ENCODE data around the gene BATF2. TPM values are rescaled to one million over a fixed set of nuclear protein-coding genes. Genes with fewer than 3 reads are reported as not detected.

Gene BATF2
- total and polyA plus RNA-seq, 8 donors = 4.0 to 6.5 (median 5.6) TPM

DNA sequence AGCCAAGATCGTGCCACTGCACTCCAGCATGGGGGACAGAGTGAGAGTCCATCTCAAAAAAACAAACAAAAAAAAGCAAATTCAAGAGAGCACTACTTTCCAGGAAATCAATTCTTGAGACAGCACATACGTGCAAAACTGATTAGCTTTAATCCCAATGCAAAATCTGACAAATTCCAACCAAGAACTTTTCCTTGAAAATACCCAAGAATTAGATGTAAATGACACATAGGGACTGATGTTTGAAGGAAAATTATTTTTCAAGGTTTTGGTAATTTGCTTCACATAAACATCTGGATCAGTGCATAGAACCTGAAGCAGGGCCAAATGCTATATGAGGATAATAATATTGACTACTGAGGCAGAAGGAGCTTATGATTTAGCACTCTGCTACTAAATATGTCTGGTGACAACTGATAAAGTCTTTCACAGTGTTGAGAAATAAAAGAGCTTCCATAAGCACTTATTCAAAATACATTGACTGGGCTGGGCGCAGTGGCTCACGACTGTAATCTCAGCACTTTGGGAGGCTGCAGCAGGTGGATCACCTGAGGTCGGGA lies 33.6 kb downstream of the BATF2 start:
- FAIRE-seq (no peak), DNase-seq (no peak), ATAC-seq (no peak)
- no peaks in the 10 kb centered on the region for H3K9me3 ChIP-seq
- no peaks in the 10 kb centered on the region for H3K27me3 ChIP-seq
- WGBS, 2 donors = 68 to 77% methylated on average over 5 of the region's 5 CpGs
- H3K4me3 ChIP-seq = no peak overlapping the region
- H3K27ac ChIP-seq = no peak overlapping the region
- TF ChIP-seq, protein P1, sequence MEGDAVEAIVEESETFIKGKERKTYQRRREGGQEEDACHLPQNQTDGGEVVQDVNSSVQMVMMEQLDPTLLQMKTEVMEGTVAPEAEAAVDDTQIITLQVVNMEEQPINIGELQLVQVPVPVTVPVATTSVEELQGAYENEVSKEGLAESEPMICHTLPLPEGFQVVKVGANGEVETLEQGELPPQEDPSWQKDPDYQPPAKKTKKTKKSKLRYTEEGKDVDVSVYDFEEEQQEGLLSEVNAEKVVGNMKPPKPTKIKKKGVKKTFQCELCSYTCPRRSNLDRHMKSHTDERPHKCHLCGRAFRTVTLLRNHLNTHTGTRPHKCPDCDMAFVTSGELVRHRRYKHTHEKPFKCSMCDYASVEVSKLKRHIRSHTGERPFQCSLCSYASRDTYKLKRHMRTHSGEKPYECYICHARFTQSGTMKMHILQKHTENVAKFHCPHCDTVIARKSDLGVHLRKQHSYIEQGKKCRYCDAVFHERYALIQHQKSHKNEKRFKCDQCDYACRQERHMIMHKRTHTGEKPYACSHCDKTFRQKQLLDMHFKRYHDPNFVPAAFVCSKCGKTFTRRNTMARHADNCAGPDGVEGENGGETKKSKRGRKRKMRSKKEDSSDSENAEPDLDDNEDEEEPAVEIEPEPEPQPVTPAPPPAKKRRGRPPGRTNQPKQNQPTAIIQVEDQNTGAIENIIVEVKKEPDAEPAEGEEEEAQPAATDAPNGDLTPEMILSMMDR (IDR thresholded peaks at IDR 0.05) = no peak
- H3K36me3 ChIP-seq = no peaks in the 10 kb centered on the region
- intact Hi-C loops (cut with DNase I) = no loop called here
- no peaks in the 10 kb centered on the region for H3K4me1 ChIP-seq

DNA sequence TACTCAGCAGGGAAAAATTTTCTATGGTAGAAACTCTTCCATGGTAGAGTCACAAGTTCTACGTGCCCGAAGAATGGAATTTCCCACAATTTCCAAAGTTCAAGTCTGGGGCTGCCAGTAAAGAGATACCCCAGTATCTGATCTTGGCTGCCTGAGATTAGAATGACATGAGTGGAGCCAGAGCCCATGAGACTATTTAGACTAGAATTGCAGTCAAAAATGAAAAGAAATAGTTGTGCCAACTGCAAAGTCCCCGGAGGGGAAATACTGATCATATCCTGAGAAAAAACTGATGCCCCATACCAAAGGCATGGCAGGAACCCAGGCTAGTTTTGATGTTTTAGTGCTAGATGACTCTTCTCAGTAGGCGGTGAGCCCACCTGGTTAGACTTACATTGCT lies 36.1 kb downstream of the BATF2 start:
- no peak overlapping the region for H3K4me3 ChIP-seq
- H3K36me3 ChIP-seq = no peaks in the 10 kb centered on the region
- FAIRE-seq (no peak), ATAC-seq (no peak), DNase-seq (no peak)
- whole genome bisulfite sequencing, 2 donors = 58 to 60% methylated on average over 4 of the region's 4 CpGs
- H3K9me3 ChIP-seq = no peaks in the 10 kb centered on the region
- H3K27me3 ChIP-seq = no peaks in the 10 kb centered on the region
- H3K27ac ChIP-seq = no peak overlapping the region
- intact Hi-C loops (cut with DNase I) = no loop called here
- TF ChIP-seq, protein P1 (IDR thresholded peaks at IDR 0.05) = no peak
- no peaks in the 10 kb centered on the region for H3K4me1 ChIP-seq

DNA sequence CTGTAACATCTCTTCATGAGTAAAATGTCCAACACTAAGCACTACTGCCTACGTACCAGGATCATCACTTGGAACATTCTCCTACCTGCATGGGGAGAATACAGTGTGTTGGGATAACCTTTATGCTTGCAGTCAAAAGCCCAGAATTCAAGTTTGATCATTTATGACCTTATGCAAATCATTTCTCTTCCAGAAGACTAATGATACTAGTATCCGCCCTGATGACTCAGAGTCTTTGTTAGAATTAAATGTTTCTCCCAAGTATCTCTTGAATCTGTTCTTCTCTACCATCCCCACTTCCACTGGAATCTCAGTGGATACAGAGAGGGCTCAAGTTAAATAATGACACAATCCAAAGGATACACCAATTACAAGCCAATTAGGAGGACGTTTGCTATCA lies 37.3 kb downstream of the BATF2 start:
- no peaks in the 10 kb centered on the region for H3K27me3 ChIP-seq
- H3K36me3 ChIP-seq = no peaks in the 10 kb centered on the region
- no peak overlapping the region for H3K4me3 ChIP-seq
- intact Hi-C loops (cut with DNase I) = no loop called here
- TF ChIP-seq, protein P1 (IDR thresholded peaks at IDR 0.05) = no peak
- DNase-seq (no peak), ATAC-seq (no peak), FAIRE-seq (no peak)
- no peaks in the 10 kb centered on the region for H3K9me3 ChIP-seq
- H3K27ac ChIP-seq = no peak overlapping the region
- 62 to 66% methylated on average over 3 of the region's 3 CpGs for WGBS, 2 donors
- no peaks in the 10 kb centered on the region for H3K4me1 ChIP-seq

DNA sequence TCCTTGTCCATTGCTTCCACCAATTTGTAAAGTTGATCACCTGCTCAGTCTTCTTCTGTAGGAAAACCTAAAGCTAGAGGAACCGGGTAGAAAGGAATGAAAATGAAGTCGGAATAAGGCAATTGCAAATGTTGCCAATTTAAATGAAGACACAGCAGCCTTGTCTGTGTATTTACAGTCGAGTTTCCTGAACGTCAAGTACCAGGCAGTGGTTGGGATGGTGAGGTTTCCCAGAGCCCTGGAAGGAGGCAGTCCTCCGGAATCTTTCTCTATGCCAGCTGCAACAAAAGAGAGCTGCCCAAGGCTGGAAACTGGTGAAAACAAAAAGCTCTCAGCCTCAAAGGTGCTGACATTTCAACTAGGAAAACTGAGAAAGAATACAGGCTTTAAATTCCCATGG lies 42.6 kb downstream of the BATF2 start:
- FAIRE-seq (no peak), DNase-seq (no peak), ATAC-seq (no peak)
- intact Hi-C loops (cut with DNase I) = no loop called here
- Histone ChIP-seq H3K9me3 (no peaks in the 10 kb centered on the region), H3K4me3 (no peak overlapping the region), H3K36me3 (no peaks in the 10 kb centered on the region), H3K27me3 (no peaks in the 10 kb centered on the region), H3K27ac (no peak overlapping the region), H3K4me1 (no peaks in the 10 kb centered on the region)
- TF ChIP-seq, protein P1 (IDR thresholded peaks at IDR 0.05) = no peak
- 49 to 58% methylated on average over 5 of the region's 5 CpGs for whole genome bisulfite sequencing, 2 donors

DNA sequence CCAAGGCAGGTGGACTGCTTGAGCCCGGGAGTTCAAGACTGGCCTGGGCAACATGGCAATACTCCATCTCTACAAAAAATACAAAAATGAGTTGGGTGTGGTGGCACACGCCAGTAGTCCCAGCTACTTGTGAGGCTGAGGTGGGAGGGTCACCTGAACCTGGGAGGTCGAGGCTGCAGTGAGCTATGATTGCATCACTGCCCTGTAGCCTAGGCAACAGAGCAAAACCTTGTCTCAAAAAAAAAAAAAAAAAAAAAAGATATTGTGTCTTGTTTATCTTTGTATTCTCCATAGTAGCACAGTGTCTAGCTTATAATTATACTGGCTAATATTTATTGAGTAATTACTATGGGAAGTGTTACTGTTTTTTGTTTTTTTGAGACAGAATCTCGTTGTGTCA lies 45.2 kb downstream of the BATF2 start:
- no peak for FAIRE-seq
- H3K4me1 ChIP-seq = no peaks in the 10 kb centered on the region

More for the DNA sequence above, 45.2 kb downstream of the BATF2 start:
- DNase-seq (no peak), ATAC-seq (no peak)
- no peak overlapping the region for H3K4me3 ChIP-seq
- no peaks in the 10 kb centered on the region for H3K9me3 ChIP-seq
- H3K27ac ChIP-seq = no peak overlapping the region
- H3K27me3 ChIP-seq = no peaks in the 10 kb centered on the region
- TF ChIP-seq, protein P1 (IDR thresholded peaks at IDR 0.05) = no peak
- WGBS, 2 donors = 59 to 67% methylated on average over 4 of the region's 4 CpGs
- intact Hi-C loops (cut with DNase I) = no loop called here
- H3K36me3 ChIP-seq = no peaks in the 10 kb centered on the region

Measured in pancreas (tissue), 10 donors.